Left lung (tissue), 10 donors: ENCODE measurements around the gene DTNBP1. TPM values are rescaled to one million over a fixed set of nuclear protein-coding genes. Genes with fewer than 3 reads are reported as not detected.

ENCODE experiments used
- ATAC-seq: fragments of 200-7000 bp; cut with Tn5 transposase; one replicate; pipeline ENCODE4 v1.9.1; 2020; ENCODE audit warnings: moderate library complexity
- DNase-seq, 4 donors: peaks; one replicate each; pipeline ENCODE4 v3.0.0-alpha.2; 2013 to 2020
- H3K27ac ChIP-seq, 2 donors: fragments of 200-600 bp; sonication (generic) in 1 of 2; one replicate each; pipeline versions ENCODE4 v1.5.0 to v1.8.0; 2020 to 2021
- H3K27me3 ChIP-seq, 2 donors: fragments of 200-600 bp; sonication (generic) in 1 of 2; one replicate each; pipeline versions ENCODE4 v1.5.0 to v1.8.0; 2020 to 2021
- H3K36me3 ChIP-seq, 2 donors: fragments of 200-600 bp; sonication (generic) in 1 of 2; one replicate each; pipeline versions ENCODE4 v1.5.0 to v1.8.0; 2020 to 2021
- H3K4me1 ChIP-seq, 2 donors: fragments of 200-600 bp; one replicate each; pipeline ENCODE4 v1.8.0; 2021
- H3K4me3 ChIP-seq, 2 donors: fragments of 200-600 bp; sonication (generic) in 1 of 2; one replicate each; pipeline versions ENCODE4 v1.5.0 to v1.8.0; 2020 to 2021; ENCODE audit warnings: mild to moderate bottlenecking in 1 of 2
- H3K9me3 ChIP-seq, 2 donors: fragments of 200-600 bp; sonication (generic) in 1 of 2; one replicate each; pipeline versions ENCODE4 v1.5.0 to v1.8.0; 2020 to 2021
- CTCF ChIP-seq, 2 donors: fragments of 200-600 bp; sonication (generic) in 1 of 2; IDR thresholded peaks; one replicate each; pipeline versions ENCODE4 v1.5.0 to v1.8.0; 2021; ENCODE audit warnings: antibody characterized with exemption in 2 of 2
- intact Hi-C, 2 donors: fragments of 100-400 bp; cut with DNase I; formaldehyde crosslinking; loops; one replicate each; pipeline versions ENCODE4 v1.11.2 to v1.14.2; 2022
- polyA plus RNA-seq, 6 donors: library from polyadenylated mRNA; unstranded; fragments of 120-200 nt; gene quantifications; one replicate each; pipeline ENCODE4 v1.2.1, GENCODE V29; 2013; ENCODE audit not compliant: insufficient read length in 6 of 6
- total RNA-seq, 2 donors: library from RNA; stranded (reverse); fragmentation: NEBNext Ultra II Directional; extraction: Animal tissue kit (Norgen Biotek cat#: 25700); gene quantifications; one replicate each; pipeline ENCODE4 v1.2.1, GENCODE V29; 2021
- donor health status: DM: no; HTN: yes; CAD: no.
- donor health status: DM: no; HTN: no; CAD: no.

The DTNBP1 gene
- total and polyA plus RNA-seq, 8 donors: 15.3 to 18.5 (median 16.2) TPM

- no peak overlapping the region for H3K4me3 ChIP-seq
- ATAC-seq (no peak), DNase-seq (no peak)
- intact Hi-C loops: no loop called here
- no peak for TF ChIP-seq CTCF (IDR thresholded peaks at IDR 0.05)
- H3K4me1 ChIP-seq: peaks cover 0 to 8% of the 10 kb centered on the region in 2 donors
- no peaks in the 10 kb centered on the region for H3K27me3 ChIP-seq
- H3K9me3 ChIP-seq: no peaks in the 10 kb centered on the region
- H3K36me3 ChIP-seq: no peaks in the 10 kb centered on the region
- no peak overlapping the region for H3K27ac ChIP-seq
Observed at GRCh38 chr6:15685619-15686018, 22.8 kb upstream of the DTNBP1 start.

GRCh38 chr6:15682965-15683822 is 20.4 kb upstream of the DTNBP1 start:
- no peak for TF ChIP-seq CTCF (IDR thresholded peaks at IDR 0.05)
- intact Hi-C loops: no loop called here

GRCh38 chr6:15681946-15682345 is 19.1 kb upstream of the DTNBP1 start:
- H3K4me1 ChIP-seq: no peaks in the 10 kb centered on the region
- H3K4me3 ChIP-seq: no peak overlapping the region
- intact Hi-C loops: no loop called here
- no peak for DNase-seq
- H3K9me3 ChIP-seq: no peaks in the 10 kb centered on the region
- H3K36me3 ChIP-seq: no peaks in the 10 kb centered on the region
- H3K27ac ChIP-seq: no peak overlapping the region
- no peak for TF ChIP-seq CTCF (IDR thresholded peaks at IDR 0.05)
- ATAC-seq: no peak
- H3K27me3 ChIP-seq: no peaks in the 10 kb centered on the region

More at GRCh38 chr6:15682965-15683822, 20.4 kb upstream of the DTNBP1 start:
- Histone ChIP-seq H3K27ac (no peak overlapping the region), H3K4me1 (no peaks in the 10 kb centered on the region), H3K9me3 (no peaks in the 10 kb centered on the region), H3K4me3 (no peak overlapping the region), H3K27me3 (no peaks in the 10 kb centered on the region), H3K36me3 (no peaks in the 10 kb centered on the region)
- ATAC-seq (no peak), DNase-seq (no peak)

- no peak for ATAC-seq
- Histone ChIP-seq H3K4me1 (peaks cover 0 to 9% of the 10 kb centered on the region in 2 donors), H3K4me3 (no peak overlapping the region), H3K27ac (no peak overlapping the region), H3K27me3 (no peaks in the 10 kb centered on the region), H3K9me3 (no peaks in the 10 kb centered on the region), H3K36me3 (no peaks in the 10 kb centered on the region)
- intact Hi-C loops: no loop called here
- no peak for DNase-seq
- no peak for TF ChIP-seq CTCF (IDR thresholded peaks at IDR 0.05)
Observed at GRCh38 chr6:15678514-15678913, 15.7 kb upstream of the DTNBP1 start.

- Histone ChIP-seq H3K4me1 (peaks cover 0 to 9% of the 10 kb centered on the region in 2 donors), H3K27me3 (no peaks in the 10 kb centered on the region), H3K27ac (no peak overlapping the region), H3K4me3 (no peak overlapping the region), H3K9me3 (no peaks in the 10 kb centered on the region), H3K36me3 (no peaks in the 10 kb centered on the region)
- DNase-seq (no peak), ATAC-seq (no peak)
- intact Hi-C loops: no loop called here
- TF ChIP-seq CTCF (IDR thresholded peaks at IDR 0.05): no peak
Observed at GRCh38 chr6:15677822-15678221, 15.0 kb upstream of the DTNBP1 start.
